ENCODE measurements around the gene C16orf92.

Gene C16orf92

GRCh38 chr16:30027588-30028437 is 4.8 kb downstream of the C16orf92 start:
- DNase-seq (ENCODE audit: low read depth): no peak
- H3K4me3 ChIP-seq (ENCODE audit: control insufficient read depth, low read depth, low read length): no peak overlapping the region
- TF ChIP-seq CTCF (conservative IDR thresholded peaks at IDR 0.05; ENCODE audit: control insufficient read depth, insufficient read depth, low read depth, low read length): no peak

GRCh38 chr16:30028438-30029076 is 5.6 kb downstream of the C16orf92 start:
- H3K4me3 ChIP-seq (ENCODE audit: control insufficient read depth, low read depth, low read length): no peak overlapping the region
- DNase-seq (ENCODE audit: low read depth): no peak
- no peak for TF ChIP-seq CTCF (conservative IDR thresholded peaks at IDR 0.05; ENCODE audit: control insufficient read depth, insufficient read depth, low read depth, low read length)

- H3K4me3 ChIP-seq (ENCODE audit: control insufficient read depth, low read depth, low read length): no peak overlapping the region
- TF ChIP-seq CTCF (conservative IDR thresholded peaks at IDR 0.05; ENCODE audit: control insufficient read depth, insufficient read depth, low read depth, low read length): no peak
- DNase-seq (ENCODE audit: low read depth): no peak
These were observed 7.2 kb downstream of the C16orf92 start for GRCh38 chr16:30030011-30030685.

- no peak within 1 kb of the TSS for H3K4me3 ChIP-seq (ENCODE audit: control insufficient read depth, low read depth, low read length)
- no peak for TF ChIP-seq CTCF (conservative IDR thresholded peaks at IDR 0.05; ENCODE audit: control insufficient read depth, insufficient read depth, low read depth, low read length)
- DNase-seq (ENCODE audit: low read depth): no peak
These were observed 7.9 kb downstream of the C16orf92 start, which contains the start of gene TLCD3B for GRCh38 chr16:30030841-30031413. TSS of gene TLCD3B (minus strand) at chr16:30031271. CDS start at chr16:30030527, 744 bp downstream.

- DNase-seq (ENCODE audit: low read depth): no peak
- no peak for TF ChIP-seq CTCF (conservative IDR thresholded peaks at IDR 0.05; ENCODE audit: control insufficient read depth, insufficient read depth, low read depth, low read length)
- H3K4me3 ChIP-seq (ENCODE audit: control insufficient read depth, low read depth, low read length): no peak overlapping the region
These were observed 8.5 kb downstream of the C16orf92 start for GRCh38 chr16:30031477-30031918.

GRCh38 chr16:30032083-30032819 is 9.3 kb downstream of the C16orf92 start:
- peak; percentile 71 for DNase-seq (ENCODE audit: low read depth)
- peak; percentile 87 for TF ChIP-seq CTCF (conservative IDR thresholded peaks at IDR 0.05; ENCODE audit: control insufficient read depth, insufficient read depth, low read depth, low read length)
- H3K4me3 ChIP-seq (ENCODE audit: control insufficient read depth, low read depth, low read length): no peak overlapping the region

Data from fibroblast of mammary gland (primary cell).